Islet of Langerhans (tissue), 1 donor: ENCODE measurements around the gene FGL2.
"Not testable (repeated sequence)": the region's sequence is repeated elsewhere in the genome, so short reads cannot be mapped to it uniquely, and the experiment has no call there.

Experiments used
- FAIRE-seq: peaks from one replicate; lab custom pipeline; 2011; peaks lifted over from hg19 to GRCh38; lab: Jason Lieb, UNC

FGL2 gene

GRCh38 chr7:77216181-77216845 is 16.7 kb upstream of the FGL2 start:
- no peak for FAIRE-seq

DNA sequence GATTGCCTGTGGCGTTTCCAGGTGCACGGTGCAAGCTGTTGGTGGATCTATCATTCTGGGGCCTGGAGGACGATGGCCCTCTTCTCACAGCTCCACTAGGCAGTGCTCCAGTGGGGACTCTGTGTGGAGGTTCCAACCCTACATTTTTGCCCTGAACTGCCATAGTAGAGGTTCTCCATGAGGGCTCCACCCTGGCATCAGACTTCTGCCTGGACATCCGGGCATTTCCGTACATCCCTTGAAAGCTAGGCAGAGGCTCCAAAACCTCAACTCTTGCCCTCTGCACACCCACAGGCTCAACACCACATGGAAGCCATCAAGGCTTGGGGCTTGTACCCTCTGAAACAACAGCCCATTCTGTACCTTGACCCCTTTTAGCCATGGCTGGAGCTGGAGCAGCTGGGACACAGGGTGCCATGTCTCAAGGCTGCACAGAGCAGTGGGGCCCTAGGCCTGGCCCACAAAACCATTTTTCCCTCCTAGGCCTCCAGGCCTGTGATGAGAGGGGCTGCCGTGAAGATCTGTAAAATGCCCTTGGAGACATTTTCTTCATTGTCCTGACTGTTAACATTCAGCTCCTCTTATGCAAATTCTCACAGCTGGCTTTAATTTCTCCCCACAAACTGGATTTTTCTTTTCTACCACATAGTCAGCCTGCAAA is 10.0 kb upstream of the FGL2 start:
- no peak for FAIRE-seq

DNA sequence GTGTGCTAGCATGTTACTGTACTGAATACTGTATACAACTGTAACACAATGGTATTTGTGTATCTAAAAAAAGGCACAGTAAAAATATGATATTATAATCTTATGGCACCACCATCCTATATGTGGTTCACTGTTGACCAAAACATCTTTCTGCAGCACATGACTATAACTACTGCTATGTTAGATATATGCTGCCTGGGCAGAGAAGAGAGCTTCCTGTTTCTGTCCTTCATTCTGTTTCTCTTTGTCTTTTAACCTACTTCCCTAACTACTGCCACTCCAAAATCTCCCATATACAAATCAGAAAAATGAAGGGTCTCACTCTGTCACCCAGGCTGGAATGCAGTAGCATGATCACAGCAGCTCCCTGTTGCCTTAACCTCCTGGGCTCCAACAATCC is 8.8 kb upstream of the FGL2 start:
- no peak for FAIRE-seq

- FAIRE-seq = no peak
Measured at GRCh38 chr7:77205706-77206105, 6.1 kb upstream of the FGL2 start.

GRCh38 chr7:77202481-77202976 is 2.9 kb upstream of the FGL2 start:
- FAIRE-seq = no peak

DNA sequence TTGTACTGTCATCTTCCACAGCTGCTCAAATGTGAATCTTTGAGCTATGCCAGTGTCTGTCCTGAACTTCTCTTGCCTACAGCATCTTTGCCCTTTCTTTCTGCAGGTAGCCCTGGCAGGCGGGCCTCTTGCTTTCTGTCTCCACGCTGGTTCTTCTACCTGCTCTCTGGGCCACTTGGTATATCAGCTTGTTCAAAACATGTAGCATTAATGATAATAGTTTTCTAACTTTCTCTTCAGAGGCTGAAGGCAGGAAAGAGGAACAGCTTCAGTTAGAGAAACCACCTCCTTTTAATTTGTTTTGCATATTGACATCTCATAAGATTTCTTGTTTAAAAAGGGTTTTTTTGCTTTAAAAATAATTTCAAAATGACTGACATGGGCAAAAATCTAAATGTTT is 923 bp upstream of the FGL2 start:
- FAIRE-seq = no peak

DNA sequence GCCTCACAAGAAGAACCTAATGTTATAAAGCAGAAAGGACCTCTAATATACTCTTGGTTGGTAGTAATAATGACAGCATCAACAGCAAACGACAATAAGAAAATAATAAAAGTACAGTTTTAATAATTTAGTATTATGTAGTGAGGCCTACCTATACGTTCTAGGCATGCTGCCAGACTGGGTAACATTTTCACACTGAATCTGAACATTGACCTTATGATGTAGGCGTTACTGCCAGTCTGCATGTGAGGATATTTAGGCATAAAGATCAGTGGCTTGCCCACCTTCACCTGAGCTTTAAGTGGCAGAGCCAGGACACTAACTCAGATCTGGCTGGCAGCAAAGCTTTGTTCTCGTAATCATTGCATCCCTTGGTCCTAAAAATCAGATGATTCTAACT is 2.5 kb downstream of the FGL2 start:
- FAIRE-seq = no peak

DNA sequence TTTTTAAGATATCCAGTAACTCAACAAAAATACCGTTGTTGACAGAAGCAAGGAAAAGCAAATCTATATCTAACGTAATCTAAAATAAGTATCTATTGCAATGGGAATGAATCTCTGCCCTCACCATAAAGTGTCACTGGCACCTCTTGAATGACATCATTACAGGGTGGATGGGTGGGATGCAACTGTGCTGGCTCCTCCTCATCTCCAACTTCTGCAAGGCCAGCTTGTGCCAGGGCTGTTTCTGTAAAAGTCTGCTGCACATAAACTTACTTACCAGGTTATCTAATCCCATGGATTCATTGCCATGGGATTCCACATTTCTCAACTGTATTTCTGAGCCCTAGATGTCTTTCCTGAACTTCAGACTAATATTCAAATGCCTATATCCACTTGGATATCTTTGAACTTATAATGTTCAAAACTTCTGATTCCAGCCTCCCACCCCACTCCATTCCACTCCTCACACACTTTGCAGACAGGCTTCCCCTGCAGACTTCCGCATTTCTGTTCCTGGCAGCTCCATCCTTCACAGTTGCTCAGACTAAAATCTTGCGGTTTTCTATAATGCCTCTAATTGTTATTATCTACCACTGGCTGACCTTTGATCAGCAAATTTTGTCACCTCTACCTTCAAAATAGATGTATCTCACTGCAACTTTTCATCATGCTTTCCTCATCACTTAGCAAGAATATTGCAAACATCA is 10.7 kb downstream of the FGL2 start:
- FAIRE-seq = no peak

GRCh38 chr7:77185866-77186265 is 13.8 kb downstream of the FGL2 start:
- FAIRE-seq = no peak

GRCh38 chr7:77184990-77185389 is 14.6 kb downstream of the FGL2 start:
- no peak for FAIRE-seq

- FAIRE-seq = no peak
Measured at GRCh38 chr7:77184463-77184862, 15.2 kb downstream of the FGL2 start.

DNA sequence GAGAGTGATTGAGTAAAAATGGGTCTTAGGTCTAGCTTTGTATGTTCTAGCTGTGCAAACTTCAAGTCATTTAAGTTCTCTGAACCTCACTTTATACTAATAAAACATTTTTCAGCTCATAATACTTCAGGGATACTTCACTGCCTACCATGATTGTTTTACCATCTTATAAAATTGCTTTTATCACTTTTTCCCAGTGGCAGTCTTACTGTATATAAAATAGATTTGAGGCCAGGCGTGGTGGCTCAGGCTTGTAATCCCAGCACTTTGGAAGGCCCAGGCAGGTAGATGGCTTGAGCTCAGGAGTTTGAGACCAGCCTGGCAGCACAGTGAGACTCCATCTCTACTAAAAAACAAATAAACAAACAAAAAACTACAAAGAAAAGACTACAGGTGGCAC is 17.4 kb downstream of the FGL2 start:
- FAIRE-seq = no peak

GRCh38 chr7:77181734-77182133 is 17.9 kb downstream of the FGL2 start:
- FAIRE-seq = no peak

DNA sequence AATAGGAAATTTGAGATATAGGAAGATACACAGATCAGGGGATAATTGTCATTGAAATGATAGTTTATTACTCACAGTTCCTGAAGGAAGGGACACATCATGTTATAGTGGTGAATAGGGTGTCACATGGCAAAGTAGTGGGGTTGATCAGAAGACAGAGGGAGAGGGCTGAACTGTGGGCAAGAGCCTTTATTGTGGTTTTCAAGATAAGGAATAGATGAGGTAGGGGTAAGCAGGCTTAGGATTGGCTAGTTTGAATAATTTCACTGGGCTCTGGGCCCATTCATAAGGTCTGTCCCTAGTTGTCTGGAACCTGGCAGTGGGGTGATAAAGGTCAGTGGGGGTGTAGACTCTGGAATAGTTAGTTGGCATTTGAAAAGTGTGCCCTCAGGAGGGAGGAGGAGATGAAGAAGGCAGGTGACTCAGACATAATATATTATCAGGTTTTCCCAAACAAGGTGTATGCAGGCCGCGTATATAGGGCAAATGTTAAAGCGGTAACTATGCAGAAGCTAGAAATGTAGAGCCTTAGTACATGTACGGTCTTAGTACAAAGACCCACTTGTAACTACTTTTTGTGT is 18.5 kb downstream of the FGL2 start:
- FAIRE-seq = no peak

DNA sequence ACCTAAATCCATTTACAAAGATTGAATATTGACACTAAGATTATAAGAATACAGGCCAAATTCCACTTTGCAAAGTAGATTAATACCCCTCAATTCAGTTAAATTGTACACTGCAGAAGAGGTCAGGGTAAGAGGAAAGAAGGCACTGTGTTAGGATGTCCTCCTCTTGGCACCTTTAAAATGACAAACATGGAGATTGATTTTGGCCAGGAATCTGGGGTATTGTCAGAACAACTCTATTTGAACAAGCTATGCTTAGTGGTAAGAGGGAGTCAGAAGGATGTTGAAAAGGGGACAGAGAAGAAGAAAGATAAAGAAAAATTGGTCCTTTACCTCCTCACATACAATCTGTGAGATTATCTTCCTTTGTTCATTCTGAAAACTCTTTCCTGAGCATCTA is 21.6 kb downstream of the FGL2 start:
- not testable (repeated sequence) for FAIRE-seq

DNA sequence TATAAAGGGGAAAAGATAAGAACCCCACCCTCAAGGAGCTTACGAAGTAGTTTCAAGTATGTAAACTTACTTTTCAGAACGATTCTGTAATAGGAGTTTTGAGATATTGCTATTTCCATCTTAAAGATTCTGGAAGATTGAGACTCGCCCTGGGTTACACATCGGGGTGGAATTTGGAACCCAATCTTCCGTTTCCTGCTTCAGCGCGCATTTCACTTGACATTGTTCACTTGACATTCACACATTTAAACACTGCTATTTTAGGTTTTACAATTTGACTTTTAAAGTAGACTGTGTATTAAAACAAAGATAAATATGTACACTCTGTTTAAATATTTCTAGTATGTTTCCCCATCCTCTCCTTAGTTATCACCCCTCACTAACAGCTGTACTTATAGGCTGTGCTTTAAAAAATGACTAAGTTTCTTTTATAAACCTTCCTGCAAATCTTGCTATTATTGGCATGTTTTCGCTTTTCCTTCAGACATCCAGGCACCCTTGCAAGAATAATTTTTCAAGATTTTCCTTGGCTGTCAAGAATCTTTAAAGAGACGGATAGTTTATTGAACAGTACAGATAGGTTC is 22.2 kb downstream of the FGL2 start:
- not testable (repeated sequence) for FAIRE-seq

- FAIRE-seq = not testable (repeated sequence)
Measured at GRCh38 chr7:77175274-77175800, 24.3 kb downstream of the FGL2 start.

GRCh38 chr7:77174418-77174817 is 25.2 kb downstream of the FGL2 start:
- FAIRE-seq = not testable (repeated sequence)

GRCh38 chr7:77172437-77173172 is 27.0 kb downstream of the FGL2 start:
- FAIRE-seq = not testable (repeated sequence)

- not testable (repeated sequence) for FAIRE-seq
Measured at GRCh38 chr7:77171073-77171472, 28.5 kb downstream of the FGL2 start.

DNA sequence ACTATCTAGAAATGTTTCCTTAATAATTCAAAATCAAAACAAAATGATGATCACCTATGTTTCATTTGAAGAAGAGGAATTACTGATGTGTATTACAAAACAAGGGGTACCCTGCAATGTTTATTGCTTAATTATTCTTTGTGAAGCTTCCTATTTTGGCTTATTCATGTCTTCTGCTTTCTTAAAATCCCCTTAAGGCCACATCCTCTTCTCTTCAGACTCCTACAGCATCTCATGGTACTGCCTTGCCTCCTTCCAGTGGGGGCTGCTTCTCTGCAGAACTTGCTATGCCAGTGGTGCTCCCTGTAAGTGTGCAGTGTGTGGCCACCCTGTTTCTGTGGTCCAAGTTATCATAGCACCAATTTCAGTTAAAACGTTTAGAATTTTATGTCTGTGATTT is 42.2 kb downstream of the FGL2 start:
- no peak for FAIRE-seq

GRCh38 chr7:77157034-77157433 is 42.6 kb downstream of the FGL2 start:
- FAIRE-seq = not testable (repeated sequence)
